ENCODE results near the gene TMOD1. TPM values are rescaled to one million over a fixed set of nuclear protein-coding genes. Genes with fewer than 3 reads are reported as not detected.

TMOD1 gene
- total and polyA plus RNA-seq, 10 of the 15 experiments (the other 5 are each of a cell fraction or from before 2014, with no cell fraction given) = 4.0 to 44.1 (median 15.4) TPM

- TF ChIP-seq SIN3A (IDR thresholded peaks at IDR 0.05; ENCODE audit: low read depth, low read length) (no peak), TAF1 (IDR thresholded peaks at IDR 0.05; ENCODE audit: borderline replicate concordance, low read depth, low read length) (no peak), NR2C2 (IDR thresholded peaks at IDR 0.05; ENCODE audit: borderline replicate concordance, control insufficient read depth, insufficient read length, low read depth) (no peak), POU2F2 (IDR thresholded peaks at IDR 0.05; ENCODE audit: borderline replicate concordance, low read depth, low read length) (no peak), GABPA (IDR thresholded peaks at IDR 0.05; ENCODE audit: low read depth) (no peak), TCF7 (IDR thresholded peaks at IDR 0.05; ENCODE audit: borderline replicate concordance) (no peak), BHLHE40 (IDR thresholded peaks at IDR 0.05; ENCODE audit: borderline replicate concordance in 1 of 2, low read depth in 2 of 2, low read length in 1 of 2) (no peak), SMARCA5 (IDR thresholded peaks at IDR 0.05) (no peak)
- TF ChIP-seq, protein P1, sequence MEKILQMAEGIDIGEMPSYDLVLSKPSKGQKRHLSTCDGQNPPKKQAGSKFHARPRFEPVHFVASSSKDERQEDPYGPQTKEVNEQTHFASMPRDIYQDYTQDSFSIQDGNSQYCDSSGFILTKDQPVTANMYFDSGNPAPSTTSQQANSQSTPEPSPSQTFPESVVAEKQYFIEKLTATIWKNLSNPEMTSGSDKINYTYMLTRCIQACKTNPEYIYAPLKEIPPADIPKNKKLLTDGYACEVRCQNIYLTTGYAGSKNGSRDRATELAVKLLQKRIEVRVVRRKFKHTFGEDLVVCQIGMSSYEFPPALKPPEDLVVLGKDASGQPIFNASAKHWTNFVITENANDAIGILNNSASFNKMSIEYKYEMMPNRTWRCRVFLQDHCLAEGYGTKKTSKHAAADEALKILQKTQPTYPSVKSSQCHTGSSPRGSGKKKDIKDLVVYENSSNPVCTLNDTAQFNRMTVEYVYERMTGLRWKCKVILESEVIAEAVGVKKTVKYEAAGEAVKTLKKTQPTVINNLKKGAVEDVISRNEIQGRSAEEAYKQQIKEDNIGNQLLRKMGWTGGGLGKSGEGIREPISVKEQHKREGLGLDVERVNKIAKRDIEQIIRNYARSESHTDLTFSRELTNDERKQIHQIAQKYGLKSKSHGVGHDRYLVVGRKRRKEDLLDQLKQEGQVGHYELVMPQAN (conservative IDR thresholded peaks at IDR 0.05) = no peak
These were observed 60.0 kb downstream of the TMOD1 start (continued) for GRCh38 chr9:97561501-97561900.

DNA sequence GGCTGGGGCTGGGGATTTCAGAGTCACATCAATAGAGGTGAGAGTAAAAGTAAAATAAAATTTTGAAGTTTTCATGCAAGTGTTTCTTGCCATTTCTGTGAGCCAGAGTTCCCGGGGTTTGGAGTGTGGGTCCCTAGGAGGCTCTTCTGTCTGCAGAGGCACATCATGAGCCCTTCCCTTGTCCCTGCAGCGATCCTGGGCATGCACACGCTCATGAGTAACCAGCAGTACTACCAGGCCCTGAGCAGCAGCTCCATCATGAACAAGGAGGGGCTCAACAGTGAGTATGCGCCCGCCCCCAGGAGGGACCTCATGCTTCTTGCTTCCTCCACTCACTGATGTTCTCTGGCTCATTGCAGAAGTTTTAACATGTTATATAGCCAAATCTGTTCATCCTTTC, 61.1 kb downstream of the TMOD1 start:
- ChIA-PET POLR2A (interaction anchor here (0.6 to 1.1 kb wide), 2 partner anchors 52 to 70 kb away, joined by 3 read pairs; no protein-coding TSS in a partner anchor), RAD21 (ENCODE audit: unreplicated experiment) (interaction anchor here (0.7 to 2.7 kb wide), 2 partner anchors 36 to 94 kb away, joined by 3 to 10 read pairs; no protein-coding TSS in a partner anchor), CTCF (interaction anchor here (1.0 to 5.5 kb wide), 2 partner anchors 36 to 94 kb away, joined by 3 to 38 read pairs; no protein-coding TSS in a partner anchor), SMC1A (ENCODE audit: uncharacterized antibody, unreplicated experiment) (interaction anchor here (2.0 to 6.0 kb wide), 2 partner anchors 36 to 59 kb away, joined by 9 to 80 read pairs; partner anchors contain the start of gene TMOD1)
- Histone ChIP-seq H3K27ac (ENCODE audit: control insufficient read depth, insufficient read depth) (no peak overlapping the region), H3K27me3 (replicated peaks in 1 of 2; ENCODE audit: control insufficient read depth in 2 of 2, insufficient read depth in 2 of 2, low read length in 1 of 2) (no peaks in the 10 kb centered on the region), H3K4me1 (ENCODE audit: control insufficient read depth, insufficient read depth, low read length) (peaks cover 31% of the 10 kb centered on the region), H3K4me3 (no peak overlapping the region), H3K79me2 (ENCODE audit: control insufficient read depth, insufficient read depth, low read length) (no peaks in the 10 kb centered on the region; the same call in 1 of the 2 replicates), H3K36me3 (ENCODE audit: control insufficient read depth in 2 of 2, insufficient read depth in 2 of 2, low read length in 1 of 2) (peaks cover 1 to 2% of the 10 kb centered on the region in 2 experiments; a peak in 3 of 4 replicates), H4K20me1 (ENCODE audit: control insufficient read depth, insufficient read depth) (no peaks in the 10 kb centered on the region), H3K9me3 (replicated peaks; ENCODE audit: control insufficient read depth, insufficient read depth, low read length) (no peaks in the 10 kb centered on the region), H3K9ac (ENCODE audit: control insufficient read depth, insufficient read depth, low read length) (no peak overlapping the region), H3K4me2 (ENCODE audit: control insufficient read depth, insufficient read depth) (no peak overlapping the region), H2AFZ (ENCODE audit: control insufficient read depth, low read depth, low read length) (no peak overlapping the region)
- no peak for TF ChIP-seq LARP7 (IDR thresholded peaks at IDR 0.05)
- no peak for DNase-seq (ENCODE audit: low read depth, low spot score)
- intact Hi-C loops (cut with micrococcal nuclease; ENCODE audit: unreplicated experiment) (no loop called here), in situ Hi-C loops (cut with MboI) (no loop called here)
- BruUV-seq (replicated peaks) = no TSS peak
- FAIRE-seq = no peak
- WGBS (ENCODE audit: insufficient coverage, insufficient replicate concordance, low lambda C conversion rate, missing lambda C conversion rate) = 96% methylated on average over 5 of the region's 5 CpGs
- ATAC-seq = no peak
